Fibroblast of lung (primary cell): Measurements from ENCODE around the gene RSPH3.

ENCODE experiments used
- CTCF ChIP-seq, 2 donors: IDR thresholded peaks in 1 of 2; conservative IDR thresholded peaks in 1 of 2; 1 replicate in 1 of 2; 2 replicates in 1 of 2; pipeline ENCODE4 v1.5.1; 2011 to 2012; ENCODE audit warnings: low read length in 2 of 2, control low read depth in 1 of 2, inconsistent platforms in 1 of 2, low read depth in 1 of 2, mild to moderate bottlenecking in 1 of 2
- EZH2 ChIP-seq: IDR thresholded peaks from 2 replicates; pipeline ENCODE4 v1.5.1; 2012; ENCODE audit warnings: low read length, control low read depth, mild to moderate bottlenecking; ENCODE audit errors: missing control alignments

- TF ChIP-seq CTCF (conservative IDR thresholded peaks at IDR 0.05 in 1 of 2, IDR thresholded peaks at IDR 0.05 in 1 of 2; ENCODE audit: low read depth in 1 of 2, low read length in 2 of 2) (no peak), EZH2 (no peak)
Measured at GRCh38 chr6:158954753-158955152, 45.2 kb downstream of the RSPH3 start.
